ENCODE measurements around the gene MRPS27. TPM values are rescaled to one million over a fixed set of nuclear protein-coding genes. Genes with fewer than 3 reads are reported as not detected.

The MRPS27 gene
- total RNA-seq, 4 donors from 2014 or later: 42.7 to 49.4 (median 48.1) TPM

DNA sequence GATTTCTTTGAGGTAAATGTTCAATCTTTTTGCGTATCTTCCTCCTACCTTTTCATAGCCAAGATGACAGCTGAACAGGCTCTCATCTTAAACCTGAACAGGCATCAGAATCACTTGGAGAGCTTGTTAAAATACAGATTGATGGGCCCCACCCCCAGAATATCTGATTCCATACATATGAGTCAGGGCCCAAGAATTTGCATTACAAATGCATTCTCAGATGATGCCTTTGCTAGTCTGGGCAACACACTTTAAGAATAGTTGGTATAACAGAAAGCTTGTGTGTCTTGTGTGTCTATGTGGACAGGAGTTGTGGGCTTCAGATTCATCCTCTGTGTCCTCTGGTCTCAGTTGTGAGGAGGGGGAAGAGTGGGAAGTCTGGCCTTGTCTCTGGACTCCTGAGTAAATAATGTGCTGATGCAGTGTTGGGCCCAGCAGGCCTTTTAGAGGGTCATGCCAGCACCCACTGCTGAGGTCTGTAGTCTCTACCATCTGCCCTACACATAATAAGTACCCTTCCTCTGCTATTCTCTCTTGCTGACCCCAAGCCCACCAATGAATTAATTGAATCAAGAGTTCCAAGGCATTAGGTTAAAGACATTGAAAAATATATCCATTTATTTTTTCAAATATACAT, 43.2 kb upstream of the MRPS27 start:
- no peak for TF ChIP-seq CTCF (IDR thresholded peaks at IDR 0.05; ENCODE audit: low read depth)

DNA sequence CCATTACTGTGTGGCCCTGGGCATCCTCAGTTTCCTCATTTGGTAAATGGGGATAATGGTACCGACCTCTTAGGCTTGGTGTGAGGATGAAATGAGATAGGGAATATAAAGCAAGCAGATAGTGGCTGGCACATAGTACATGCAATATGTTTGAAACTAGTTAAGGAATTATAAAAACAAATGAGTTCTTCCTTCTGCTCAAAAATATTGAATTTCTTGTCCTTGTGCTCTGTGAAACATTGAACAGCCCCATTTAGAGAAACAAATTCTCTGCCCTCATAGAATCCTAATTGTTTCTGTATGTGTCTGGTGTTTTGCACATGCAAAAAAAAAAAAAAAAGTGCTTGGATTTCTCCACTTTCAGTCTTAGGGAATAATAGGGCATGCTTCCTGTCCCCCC, 39.8 kb upstream of the MRPS27 start:
- TF ChIP-seq CTCF (IDR thresholded peaks at IDR 0.05; ENCODE audit: low read depth): no peak

GRCh38 chr5:72358925-72359324, 38.9 kb upstream of the MRPS27 start:
- no peak for TF ChIP-seq CTCF (IDR thresholded peaks at IDR 0.05; ENCODE audit: low read depth)

DNA sequence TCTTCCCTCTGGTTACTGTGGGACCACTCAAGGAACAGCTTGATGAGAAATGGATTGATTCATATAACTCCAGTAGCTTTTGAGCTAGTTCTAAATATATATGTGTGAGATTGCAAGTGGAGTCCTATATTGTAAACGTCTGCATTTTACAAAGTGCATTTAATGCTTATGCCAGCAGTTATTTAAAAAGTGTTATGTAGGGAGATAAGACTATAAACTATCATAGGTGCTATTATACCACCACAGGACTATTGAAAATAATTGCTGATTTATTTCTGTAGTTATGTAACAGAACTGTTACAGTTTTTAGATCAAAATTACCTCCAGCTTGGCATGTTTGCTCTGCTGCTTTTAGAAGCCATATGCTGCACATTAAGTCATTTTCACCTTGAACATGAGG, 36.3 kb upstream of the MRPS27 start:
- TF ChIP-seq CTCF (IDR thresholded peaks at IDR 0.05; ENCODE audit: low read depth): no peak

GRCh38 chr5:72355706-72356299, 35.8 kb upstream of the MRPS27 start:
- TF ChIP-seq CTCF (IDR thresholded peaks at IDR 0.05; ENCODE audit: low read depth): no peak

- TF ChIP-seq CTCF (IDR thresholded peaks at IDR 0.05; ENCODE audit: low read depth): no peak
These were observed 33.0 kb upstream of the MRPS27 start for GRCh38 chr5:72353046-72353445.

DNA sequence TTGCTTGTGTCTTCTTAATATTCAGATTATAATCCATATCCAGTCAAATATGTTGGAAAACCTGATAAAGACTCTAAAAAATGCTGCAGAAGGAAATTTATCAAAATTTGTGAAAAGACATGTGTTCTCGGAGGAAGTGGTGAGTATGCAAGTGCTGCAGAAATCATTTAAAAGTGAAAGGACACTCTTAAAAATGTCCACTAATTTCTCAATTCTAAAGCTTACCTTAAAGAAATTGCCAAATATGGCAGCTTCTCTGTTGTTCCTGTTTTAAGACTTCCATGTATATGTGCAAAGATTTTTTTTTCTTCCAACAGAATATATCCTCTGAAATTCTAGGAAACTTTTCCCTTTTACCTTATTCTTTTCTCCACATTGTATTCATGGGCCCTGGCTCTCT, 32.6 kb upstream of the MRPS27 start:
- TF ChIP-seq CTCF (IDR thresholded peaks at IDR 0.05; ENCODE audit: low read depth): no peak

All from subcutaneous adipose tissue (tissue), 4 donors.